ENCODE results near the gene NECAB3. TPM values are rescaled to one million over a fixed set of nuclear protein-coding genes. Genes with fewer than 3 reads are reported as not detected.

Gene NECAB3
- total and polyA plus RNA-seq, 2 of the 4 experiments (the other 2 are of a cell fraction): 8.6 to 28.4 TPM

GRCh38 chr20:33621717-33622400, 52.4 kb downstream of the NECAB3 start:
- DNase-seq (no peak), ATAC-seq (ENCODE audit: low read depth) (no peak)
- Histone ChIP-seq H2AK5ac (ENCODE audit: low read depth, low read length) (no peak overlapping the region), H3K36me3 (ENCODE audit: control insufficient read depth, insufficient read depth, low read length) (peaks cover 23% of the 10 kb centered on the region), H4K5ac (ENCODE audit: low read depth, low read length) (no peak overlapping the region), H3K9me1 (ENCODE audit: insufficient read depth, low read length) (no peaks in the 10 kb centered on the region; the same call in 1 of the 2 replicates), H2BK5ac (ENCODE audit: low read depth, low read length, poor library complexity, severe bottlenecking) (no peak overlapping the region), H3K18ac (ENCODE audit: low read depth, low read length) (no peak overlapping the region), H2BK20ac (ENCODE audit: low read depth, low read length) (no peak overlapping the region), H3K4me1 (ENCODE audit: control insufficient read depth, insufficient read depth, low read length) (no peaks in the 10 kb centered on the region), H3K79me1 (ENCODE audit: low read depth in 1 of 2, low read length in 2 of 2) (no peaks in the 10 kb centered on the region; a peak in 2 of 4 replicates), H3K9ac (ENCODE audit: low read depth, low read length) (no peak overlapping the region), H3K4ac (ENCODE audit: low read depth, low read length) (no peak overlapping the region), H3K14ac (replicated peaks; ENCODE audit: low read depth, low read length) (no peak overlapping the region), H3K4me2 (ENCODE audit: low read depth, low read length) (no peak overlapping the region), H3K27me3 (ENCODE audit: control insufficient read depth, insufficient read depth, low read length) (no peaks in the 10 kb centered on the region), H4K91ac (ENCODE audit: insufficient read depth, low read depth, low read length) (no peak overlapping the region), H4K8ac (ENCODE audit: low read depth in 2 of 2, low read length in 2 of 2) (no peak overlapping the region), H3K4me3 (ENCODE audit: insufficient read depth, low read depth, low read length) (no peak overlapping the region), H3K56ac (ENCODE audit: extremely low read depth, insufficient read depth, low read length) (no peak overlapping the region), H4K20me1 (ENCODE audit: insufficient read depth, low read length) (no peaks in the 10 kb centered on the region), H3K27ac (ENCODE audit: insufficient read depth, low read length) (no peak overlapping the region), H2AK9ac (replicated peaks; ENCODE audit: low read depth, low read length, poor library complexity) (no peak overlapping the region), H2BK15ac (ENCODE audit: low read depth, low read length) (no peak overlapping the region), H2BK120ac (ENCODE audit: low read depth, low read length) (no peak overlapping the region), H3K23ac (ENCODE audit: low read depth, low read length) (no peak overlapping the region), H3K9me3 (ENCODE audit: control insufficient read depth, insufficient read depth, low read length) (no peaks in the 10 kb centered on the region), H2AFZ (replicated peaks; ENCODE audit: low read length, poor library complexity) (no peak overlapping the region)
- CTCF ChIA-PET: no interaction called here
- BruUV-seq (replicated peaks): no TSS peak
- dilution Hi-C loops (cut with HindIII; ENCODE audit: low sequenced_read_pairs, unreplicated experiment): no loop called here
- intact Hi-C loops (cut with micrococcal nuclease): loop anchor here (5.0 kb wide), 1 partner anchor 35 kb away; no protein-coding TSS in a partner anchor
- in situ Hi-C loops (cut with MboI; ENCODE audit: low sequenced_read_pairs): no loop called here
- TF ChIP-seq SMC3 (IDR thresholded peaks at IDR 0.05; ENCODE audit: low read depth, low read length) (no peak), FOS (IDR thresholded peaks at IDR 0.05; ENCODE audit: low read depth, low read length) (no peak), CEBPB (IDR thresholded peaks at IDR 0.05; ENCODE audit: low read depth, low read length) (no peak), RAD21 (IDR thresholded peaks at IDR 0.05; ENCODE audit: low read length) (no peak)
- WGBS, 2 experiments (ENCODE audit: extremely low coverage in 2 of 2, insufficient read length in 1 of 2): no CpG with 5 or more reads among the region's 4 CpGs
- POLR2A ChIA-PET (ENCODE audit: unreplicated experiment): no interaction called here

Measured in IMR-90 (cell line).